HG03280 (cell line): ENCODE measurements around the gene GSTP1.
A peak's percentile ranks its signal among the peaks of the same experiment; 100 is the strongest.
"Not testable (repeated sequence)": the region's sequence is repeated elsewhere in the genome, so short reads cannot be mapped to it uniquely, and the experiment has no call there.

Source experiments
- ATAC-seq: cut with Tn5 transposase; IDR thresholded peaks from one replicate; pipeline ENCODE4 v1.9.1; 2021; ENCODE audit warnings: mild to moderate bottlenecking, moderate library complexity; ENCODE audit not compliant: unreplicated experiment

The GSTP1 gene

GRCh38 chr11:67613313-67613959 is 29.8 kb downstream of the GSTP1 start:
- no peak for ATAC-seq

GRCh38 chr11:67613960-67614715 is 30.5 kb downstream of the GSTP1 start:
- peak; percentile 65 for ATAC-seq

DNA sequence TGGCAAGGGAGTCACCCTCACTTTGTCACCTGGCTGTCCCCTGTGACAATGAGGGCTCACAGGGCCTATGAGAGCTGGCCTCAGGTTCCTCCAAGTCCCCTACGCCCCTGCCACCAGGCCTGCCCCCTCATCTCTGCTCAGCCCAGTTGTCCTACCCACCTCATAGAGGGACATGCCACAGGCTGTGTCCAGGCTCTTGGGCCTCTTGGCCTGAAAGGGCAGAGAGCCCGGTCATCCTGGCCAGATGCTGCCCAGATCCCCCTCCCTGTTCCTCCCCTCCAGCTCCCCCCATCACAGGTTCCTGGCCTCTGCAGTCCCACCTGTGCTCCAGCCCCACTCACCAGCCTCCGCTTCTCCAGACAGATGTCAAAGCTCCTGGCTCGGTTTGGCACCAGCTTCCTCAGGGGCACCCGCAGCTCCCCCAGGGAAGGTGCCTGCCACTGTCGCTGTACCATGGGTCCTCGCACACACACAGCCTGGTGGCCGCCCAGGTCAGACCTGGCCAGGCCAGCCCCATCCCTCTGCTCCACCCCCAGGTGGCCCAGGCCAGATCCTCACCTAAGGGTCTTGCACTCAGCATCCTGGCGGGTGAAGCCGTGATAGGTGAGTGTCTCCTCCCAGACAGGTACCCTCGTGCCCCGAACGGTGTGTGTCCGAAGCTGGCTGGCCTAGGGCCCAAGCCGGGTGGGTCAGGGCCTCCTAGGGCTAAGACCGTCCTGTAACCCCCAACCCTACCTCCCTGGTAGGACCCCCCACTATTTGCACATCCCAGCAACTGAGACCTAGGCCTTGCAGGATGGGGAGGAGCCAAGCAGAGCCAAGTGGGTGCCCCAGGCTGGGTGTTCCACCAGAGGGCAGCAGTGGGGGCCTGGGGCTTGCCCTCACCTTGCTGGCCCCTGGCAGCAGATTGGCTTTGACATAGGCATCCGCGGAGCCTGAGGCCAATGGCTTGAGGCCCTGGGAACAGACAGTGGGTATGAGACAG is 31.4 kb downstream of the GSTP1 start:
- no peak for ATAC-seq

GRCh38 chr11:67615728-67616430 is 32.3 kb downstream of the GSTP1 start:
- ATAC-seq: no peak

DNA sequence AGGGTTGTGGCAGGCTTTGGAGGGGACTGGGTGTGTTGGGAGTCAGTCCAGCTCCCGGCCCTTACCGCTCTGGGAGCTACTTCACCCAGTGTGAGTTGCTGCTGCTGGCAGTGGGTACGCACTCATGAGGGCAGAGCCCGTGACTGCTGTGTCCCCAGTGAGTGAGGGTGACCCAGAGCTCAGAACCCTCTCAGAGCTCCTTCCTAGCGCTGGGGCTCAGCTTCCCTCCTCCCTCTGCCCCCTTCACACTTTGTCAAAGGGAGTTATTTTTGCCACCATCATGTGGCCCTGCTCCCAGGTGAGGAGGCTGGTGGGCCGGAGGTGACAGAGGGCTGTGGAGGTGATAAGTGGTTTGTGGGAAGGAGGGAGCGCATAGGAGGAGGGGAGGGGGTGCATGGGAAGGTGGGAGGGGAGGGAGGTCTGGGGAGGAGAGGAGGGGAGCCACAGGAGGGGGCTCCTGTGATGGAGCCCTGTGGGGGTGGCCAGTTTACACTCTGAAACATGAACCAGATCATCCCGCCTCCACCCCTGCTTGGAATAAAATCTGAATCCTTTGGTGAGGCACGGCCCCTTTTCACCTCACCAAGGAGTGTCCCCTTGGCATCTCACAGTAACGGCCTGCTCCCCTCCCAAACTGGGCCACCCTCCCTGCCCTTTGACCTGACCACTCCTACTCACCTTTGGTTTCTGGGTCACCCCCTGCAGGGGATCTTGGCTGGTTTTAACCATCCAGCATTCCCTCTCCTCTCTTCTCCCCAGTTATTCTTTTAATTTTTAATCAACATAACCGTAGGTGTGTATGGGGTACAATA is 33.0 kb downstream of the GSTP1 start:
- no peak for ATAC-seq

- no peak for ATAC-seq
These were observed 33.8 kb downstream of the GSTP1 start for GRCh38 chr11:67617243-67617953.

DNA sequence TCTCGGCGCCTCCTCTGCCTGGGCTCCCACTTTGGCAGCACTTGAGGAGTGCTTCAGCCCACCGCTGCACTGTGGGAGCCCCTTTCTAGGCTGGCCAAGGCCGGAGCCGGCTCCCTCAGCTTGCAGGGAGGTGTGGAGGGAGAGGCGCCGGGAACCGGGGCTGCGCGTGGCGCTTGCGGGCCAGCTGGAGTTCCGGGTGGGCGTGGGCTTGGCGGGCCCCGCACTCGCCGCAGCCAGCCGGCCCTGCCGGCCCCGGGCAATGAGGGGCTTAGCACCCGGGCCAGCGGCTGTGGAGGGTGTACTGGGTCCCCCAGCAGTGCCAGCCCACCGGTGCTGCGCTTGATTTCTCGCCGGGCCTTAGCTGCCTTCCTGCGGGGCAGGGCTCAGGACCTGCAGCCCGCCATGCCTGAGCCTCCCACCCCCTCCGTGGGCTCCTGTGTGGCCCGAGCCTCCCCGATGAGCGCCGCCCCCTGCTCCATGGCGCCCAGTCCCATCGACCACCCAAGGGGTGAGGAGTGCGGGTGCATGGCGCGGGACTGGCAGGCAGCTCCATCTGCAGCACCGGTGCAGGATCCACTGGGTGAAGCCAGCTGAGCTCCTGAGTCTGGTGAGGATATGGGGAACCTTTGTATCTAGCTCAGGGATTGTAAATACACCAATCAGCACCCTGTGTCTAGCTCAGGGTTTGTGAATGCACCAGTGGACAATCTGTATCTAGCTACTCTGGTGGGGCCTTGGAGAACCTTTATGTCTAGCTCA is 35.5 kb downstream of the GSTP1 start:
- ATAC-seq: not testable (repeated sequence)

DNA sequence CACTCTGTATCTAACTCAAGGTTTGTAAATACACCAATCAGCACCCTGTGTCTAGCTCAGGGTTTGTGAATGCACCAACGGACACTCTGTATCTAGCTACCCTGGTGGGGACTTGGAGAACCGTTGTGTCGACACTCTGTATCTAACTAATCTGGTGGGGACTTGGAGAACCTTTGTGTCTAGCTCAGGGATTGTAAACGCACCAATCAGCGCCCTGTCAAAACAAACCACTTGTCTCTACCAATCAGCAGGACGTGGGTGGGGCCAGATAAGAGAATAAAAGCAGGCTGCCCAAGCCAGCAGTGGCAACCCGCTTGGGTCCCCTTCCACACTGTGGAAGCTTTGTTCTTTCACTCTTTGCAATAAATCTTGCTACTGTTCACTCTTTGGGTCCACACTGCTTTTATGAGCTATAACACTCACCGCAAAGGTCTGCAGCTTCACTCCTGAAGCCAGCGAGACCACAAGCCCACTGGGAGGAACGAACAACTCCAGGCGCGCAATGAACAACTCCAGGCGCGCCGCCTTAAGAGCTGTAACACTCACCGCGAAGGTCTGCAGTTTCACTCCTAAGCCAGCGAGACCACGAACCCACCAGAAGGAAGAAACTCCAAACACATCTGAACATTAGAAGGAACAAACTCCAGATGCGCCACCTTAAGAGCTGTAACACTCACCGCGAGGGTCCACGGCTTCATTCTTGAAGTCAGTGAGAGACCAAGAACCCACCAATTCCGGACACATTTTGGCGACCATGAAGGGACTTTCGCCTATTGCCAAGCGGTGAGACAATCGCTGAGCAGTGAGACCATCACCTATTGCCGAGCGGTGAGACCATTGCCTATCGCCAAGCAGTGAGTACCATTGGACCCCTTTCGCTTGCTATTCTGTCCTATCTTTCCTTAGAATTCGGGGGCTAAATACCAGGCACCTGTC is 36.3 kb downstream of the GSTP1 start:
- not testable (repeated sequence) for ATAC-seq

DNA sequence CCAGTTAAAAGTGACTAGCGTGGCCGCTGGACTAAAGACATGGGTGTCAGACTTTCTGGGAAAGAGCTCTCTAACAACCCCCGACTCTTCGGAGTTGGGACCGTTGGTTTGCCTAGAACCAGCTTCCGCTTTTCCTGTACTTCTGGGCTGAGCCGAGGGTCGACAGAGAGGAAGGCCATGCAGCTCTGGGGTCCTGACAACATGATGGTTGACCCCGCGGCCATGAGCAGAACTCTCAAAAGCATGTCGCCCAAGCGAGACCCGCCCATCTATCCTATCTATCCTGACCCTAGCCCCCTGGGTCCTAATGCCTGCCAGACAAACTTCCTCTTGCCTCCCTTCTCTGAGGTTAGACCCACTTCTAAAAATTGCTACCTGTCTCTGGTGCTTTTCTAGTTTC is 37.0 kb downstream of the GSTP1 start:
- ATAC-seq: not testable (repeated sequence)

DNA sequence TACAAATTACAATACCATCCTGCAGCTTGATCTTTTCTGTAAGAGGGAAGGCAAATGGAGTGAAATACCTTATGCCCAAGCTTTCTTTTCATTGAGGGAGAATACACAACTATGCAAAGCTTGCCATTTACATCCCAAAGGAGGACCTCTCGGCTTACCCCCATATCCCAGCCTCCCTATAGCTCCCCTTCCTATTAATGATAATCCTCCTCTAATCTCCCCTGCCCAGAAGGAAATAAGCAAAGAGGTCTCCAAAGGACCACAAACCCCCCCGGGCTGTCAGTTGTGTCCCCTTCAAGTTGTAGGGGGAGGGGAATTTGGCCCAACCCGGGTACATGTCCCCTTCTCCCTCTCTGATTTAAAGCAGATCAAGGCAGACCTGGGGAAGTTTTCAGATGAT is 38.3 kb downstream of the GSTP1 start:
- ATAC-seq: not testable (repeated sequence)

DNA sequence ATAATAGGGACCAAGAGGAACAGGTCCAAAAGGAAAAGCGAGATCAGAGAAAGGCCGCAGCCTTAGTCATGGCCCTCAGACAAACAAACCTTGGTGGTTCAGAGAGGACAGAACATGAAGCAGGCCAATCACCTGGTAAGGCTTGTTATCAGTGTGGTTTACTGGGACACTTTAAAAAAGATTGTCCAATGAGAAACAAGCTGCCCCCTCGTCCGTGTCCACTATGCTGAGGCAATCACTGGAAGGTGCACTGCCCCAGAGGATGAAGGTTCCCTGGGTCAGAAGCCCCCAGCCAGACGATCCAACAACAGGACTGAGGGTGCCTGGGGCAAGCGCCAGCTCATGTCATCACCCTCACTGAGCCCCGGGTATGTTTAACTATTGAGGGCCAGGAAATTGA is 39.3 kb downstream of the GSTP1 start:
- ATAC-seq: not testable (repeated sequence)

- not testable (repeated sequence) for ATAC-seq
These were observed 40.2 kb downstream of the GSTP1 start for GRCh38 chr11:67623795-67624194.

DNA sequence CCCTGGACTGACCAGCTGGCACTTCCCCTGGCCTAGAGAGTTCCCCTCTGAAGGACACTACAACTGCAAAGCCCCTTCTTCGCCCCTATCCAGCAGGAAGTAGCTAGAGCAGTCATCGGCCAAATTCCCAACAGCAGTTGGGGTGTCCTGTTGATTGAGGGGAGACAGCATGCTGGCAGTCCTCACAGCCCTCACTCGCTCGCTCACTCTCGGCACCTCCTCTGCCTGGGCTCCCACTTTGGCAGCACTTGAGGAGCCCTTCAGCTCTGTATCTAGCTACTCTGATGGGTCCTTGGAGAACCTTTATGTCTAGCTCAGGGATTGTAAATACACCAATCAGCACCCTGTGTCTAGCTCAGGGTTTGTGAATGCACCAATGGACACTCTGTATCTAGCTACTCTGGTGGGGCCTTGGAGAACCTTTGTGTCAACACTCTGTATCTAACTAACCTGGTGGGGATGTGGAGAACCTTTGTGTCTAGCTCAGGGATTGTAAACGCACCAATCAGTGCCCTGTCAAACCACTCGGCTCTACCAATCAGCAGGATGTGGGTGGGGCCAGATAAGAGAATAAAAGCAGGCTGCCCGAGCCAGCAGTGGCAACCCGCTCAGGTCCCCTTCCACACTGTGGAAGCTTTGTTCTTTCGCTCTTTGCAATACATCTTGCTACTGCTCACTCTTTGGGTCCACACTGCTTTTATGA is 42.7 kb downstream of the GSTP1 start:
- not testable (repeated sequence) for ATAC-seq

- no peak for ATAC-seq
These were observed 43.4 kb downstream of the GSTP1 start for GRCh38 chr11:67626970-67627369.

DNA sequence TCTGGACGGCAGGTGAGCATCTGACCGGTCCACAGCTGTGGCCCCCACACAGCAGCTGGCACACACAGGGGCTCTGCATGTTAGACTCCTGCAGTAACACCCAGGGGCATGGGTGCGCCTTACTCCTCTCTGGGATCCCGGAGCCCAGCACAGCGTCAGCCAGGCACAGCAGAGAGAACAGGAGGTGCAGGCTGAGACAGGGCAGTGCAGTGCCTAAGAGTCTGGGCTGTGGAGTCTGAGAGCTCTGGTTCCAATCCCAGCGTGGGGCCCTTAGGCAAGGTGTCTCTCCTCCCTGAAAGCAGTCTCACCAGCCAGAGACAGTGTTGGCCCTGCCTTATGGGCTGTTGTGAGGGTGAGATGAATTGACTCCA is 43.8 kb downstream of the GSTP1 start:
- ATAC-seq: no peak

DNA sequence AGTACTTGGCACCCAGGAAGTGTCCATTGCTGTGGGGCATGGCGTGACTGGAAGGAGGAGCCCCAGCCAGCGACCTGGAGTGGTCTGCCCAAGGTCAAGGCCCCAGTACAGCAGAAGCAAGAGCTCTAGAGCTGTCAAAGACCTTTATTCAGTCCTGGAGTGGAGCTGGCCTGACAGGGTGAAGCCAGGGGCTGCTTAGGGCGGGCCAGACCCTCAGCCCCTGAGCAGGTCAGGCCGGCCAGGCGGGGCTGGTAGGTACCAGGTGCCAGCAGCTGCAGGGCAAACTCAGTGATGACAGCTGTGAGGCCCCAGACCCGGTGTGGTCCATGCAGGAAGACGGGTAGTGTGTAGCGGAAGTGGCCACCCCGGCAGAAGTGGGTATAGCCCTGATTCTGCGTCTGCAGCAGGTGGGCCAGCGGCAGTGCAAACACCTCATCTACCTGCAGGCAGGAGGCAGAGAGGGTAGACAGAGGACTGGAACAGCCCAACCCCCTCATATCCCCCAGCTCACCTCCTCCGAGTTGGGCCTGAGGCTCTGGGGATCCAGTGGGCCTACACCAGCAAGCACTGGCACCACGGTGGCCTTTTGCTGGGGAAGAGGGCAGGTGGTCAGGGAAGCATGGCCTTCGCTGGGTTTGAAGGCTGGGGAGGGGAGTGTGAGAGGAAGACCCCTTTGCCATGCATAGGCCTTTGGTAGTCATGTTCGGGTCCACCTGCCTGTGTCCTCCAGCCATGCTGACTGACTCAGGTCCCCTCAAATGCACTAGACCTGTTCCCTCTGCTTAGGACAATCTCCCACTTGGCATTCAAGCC is 44.4 kb downstream of the GSTP1 start:
- no peak for ATAC-seq
